ENCODE results near the gene MEDAG. TPM values are rescaled to one million over a fixed set of nuclear protein-coding genes. Genes with fewer than 3 reads are reported as not detected.

MEDAG gene
- total and polyA plus RNA-seq, 2 donors (not counting 1 experiment from before 2014, with no cell fraction given): 0.12 TPM; not detected in 1

- no peaks in the 10 kb centered on the region for H3K79me2 ChIP-seq (ENCODE audit: control insufficient read depth, insufficient read depth, low read length)
- no peak within 1 kb of the TSS for H3K4me2 ChIP-seq (replicated peaks; ENCODE audit: low read depth, low read length, poor library complexity, severe bottlenecking)
- H3K4me1 ChIP-seq (ENCODE audit: control insufficient read depth in 2 of 2, insufficient read depth in 2 of 2, low read length in 2 of 2): no peaks in the 10 kb centered on the region
- peaks cover 0 to 13% (median 6%) of the 10 kb centered on the region in 4 experiments for H3K27me3 ChIP-seq (replicated peaks in 1 of 4; ENCODE audit: control extremely low read depth in 1 of 4, control insufficient read depth in 3 of 4, insufficient read depth in 4 of 4, low read length in 3 of 4)
- TF ChIP-seq CTCF (IDR thresholded peaks at IDR 0.05): no peak
- TF ChIP-seq EZH2 (IDR thresholded peaks at IDR 0.05; ENCODE audit: borderline replicate concordance, insufficient read depth, low read depth, low read length, poor library complexity, severe bottlenecking): no peak
- Mint-ChIP-seq H3K4me1 (no peaks in the 10 kb centered on the region), H3K9me3 (ENCODE audit: insufficient read depth) (peaks cover 5% of the 10 kb centered on the region), H3K4me3 (no peak within 1 kb of the TSS), H3K27me3 (peaks cover 36% of the 10 kb centered on the region), H3K27ac (no peak within 1 kb of the TSS)
- no peak within 1 kb of the TSS for H2AFZ ChIP-seq (ENCODE audit: insufficient read depth, low read depth, low read length, poor library complexity, severe bottlenecking)
- H3K4me3 ChIP-seq (ENCODE audit: control extremely low read depth in 1 of 5, extremely low read depth in 1 of 5, insufficient read depth in 1 of 5, low read depth in 2 of 5, low read length in 4 of 5): no peak within 1 kb of the TSS
- H3K27ac ChIP-seq (ENCODE audit: low read length in 2 of 2): no peak within 1 kb of the TSS
- intact Hi-C loops (cut with micrococcal nuclease): no loop called here
- no peaks in the 10 kb centered on the region for H3K36me3 ChIP-seq (replicated peaks in 1 of 2; ENCODE audit: control extremely low read depth in 1 of 2, control insufficient read depth in 1 of 2, extremely low read depth in 1 of 2, insufficient read depth in 2 of 2, low read length in 1 of 2)
- H3K9ac ChIP-seq (ENCODE audit: low read length): no peak within 1 kb of the TSS
- H4K20me1 ChIP-seq (ENCODE audit: control insufficient read depth, insufficient read depth, low read length, poor library complexity, severe bottlenecking): no peaks in the 10 kb centered on the region
- CTCF ChIA-PET: no interaction called here
- ATAC-seq (ENCODE audit: low read depth): no peak
- POLR2A ChIA-PET: no interaction called here
- DNase-seq: no peak
- 67% methylated on average over 27 of the region's 32 CpGs for WGBS (ENCODE audit: insufficient coverage)
- peaks cover 0 to 16% (median 0%) of the 10 kb centered on the region in 3 donors for H3K9me3 ChIP-seq (ENCODE audit: control extremely low read depth in 1 of 3, control insufficient read depth in 2 of 3, insufficient read depth in 1 of 3, low read length in 2 of 3)
These were observed 26.6 kb downstream of the MEDAG start, which contains the start of gene TEX26 for GRCh38 chr13:30932481-30933353. Gene TEX26 (plus strand): TSS chr13:30932656. CDS start chr13:30932716, 60 bp downstream.

GRCh38 chr13:30933354-30933670 lies 27.2 kb downstream of the MEDAG start:
- WGBS (ENCODE audit: insufficient coverage): 88% methylated on average over 2 of the region's 3 CpGs
- CTCF ChIA-PET: no interaction called here

More at GRCh38 chr13:30933354-30933670, 27.2 kb downstream of the MEDAG start:
- Mint-ChIP-seq H3K9me3 (ENCODE audit: insufficient read depth) (peaks cover 11% of the 10 kb centered on the region), H3K27me3 (peaks cover 36% of the 10 kb centered on the region), H3K4me1 (no peaks in the 10 kb centered on the region), H3K27ac (no peak overlapping the region), H3K4me3 (no peak overlapping the region)
- Histone ChIP-seq H3K9ac (ENCODE audit: low read length) (no peak overlapping the region), H3K36me3 (replicated peaks in 1 of 2; ENCODE audit: control extremely low read depth in 1 of 2, control insufficient read depth in 1 of 2, extremely low read depth in 1 of 2, insufficient read depth in 2 of 2, low read length in 1 of 2) (no peaks in the 10 kb centered on the region), H3K4me1 (ENCODE audit: control insufficient read depth in 2 of 2, insufficient read depth in 2 of 2, low read length in 2 of 2) (no peaks in the 10 kb centered on the region), H3K27me3 (replicated peaks in 1 of 4; ENCODE audit: control extremely low read depth in 1 of 4, control insufficient read depth in 3 of 4, insufficient read depth in 4 of 4, low read length in 3 of 4) (peaks cover 0 to 13% (median 6%) of the 10 kb centered on the region in 4 experiments), H3K79me2 (ENCODE audit: control insufficient read depth, insufficient read depth, low read length) (no peaks in the 10 kb centered on the region), H3K27ac (ENCODE audit: low read length in 2 of 2) (no peak overlapping the region), H2AFZ (ENCODE audit: insufficient read depth, low read depth, low read length, poor library complexity, severe bottlenecking) (no peak overlapping the region), H3K4me2 (replicated peaks; ENCODE audit: low read depth, low read length, poor library complexity, severe bottlenecking) (no peak overlapping the region), H3K4me3 (ENCODE audit: control extremely low read depth in 1 of 5, extremely low read depth in 1 of 5, insufficient read depth in 1 of 5, low read depth in 2 of 5, low read length in 4 of 5) (no peak overlapping the region), H3K9me3 (ENCODE audit: control extremely low read depth in 1 of 3, control insufficient read depth in 2 of 3, insufficient read depth in 1 of 3, low read length in 2 of 3) (peaks cover 0 to 16% (median 0%) of the 10 kb centered on the region in 3 donors), H4K20me1 (ENCODE audit: control insufficient read depth, insufficient read depth, low read length, poor library complexity, severe bottlenecking) (no peaks in the 10 kb centered on the region)
- POLR2A ChIA-PET: no interaction called here
- TF ChIP-seq EZH2 (IDR thresholded peaks at IDR 0.05; ENCODE audit: borderline replicate concordance, insufficient read depth, low read depth, low read length, poor library complexity, severe bottlenecking): no peak
- no peak for TF ChIP-seq CTCF (IDR thresholded peaks at IDR 0.05)
- ATAC-seq (ENCODE audit: low read depth) (no peak), DNase-seq (no peak)
- intact Hi-C loops (cut with micrococcal nuclease): no loop called here
